Keratinocyte (primary cell): ENCODE data around the gene CHST1. TPM values are rescaled to one million over a fixed set of nuclear protein-coding genes. Genes with fewer than 3 reads are reported as not detected.

Source experiments
- DNase-seq: peaks from one replicate; pipeline ENCODE4 v3.0.0-alpha.2; 2011; ENCODE audit warnings: low read depth, missing footprints, low spot score
- FAIRE-seq: peaks from 2 replicates; lab custom pipeline; 2011; peaks lifted over from hg19 to GRCh38; lab: Jason Lieb, UNC
- H2AFZ ChIP-seq: 2 replicates; pipeline ENCODE4 v1.6.0; 2012; ENCODE audit warnings: low read length, control low read depth, inconsistent platforms; ENCODE audit not compliant: control insufficient read depth
- H3K27ac ChIP-seq: 2 replicates; pipeline ENCODE4 v1.5.1; 2011; ENCODE audit warnings: low read length; ENCODE audit not compliant: control insufficient read depth, insufficient read depth
- H3K27me3 ChIP-seq: 3 replicates; pipeline ENCODE4 v1.6.0; 2011; ENCODE audit warnings: low read length; ENCODE audit not compliant: control insufficient read depth, insufficient read depth; ENCODE audit errors: extremely low read depth
- H3K36me3 ChIP-seq, 2 experiments: 2 replicates in 1 of 2; 3 replicates in 1 of 2; pipeline ENCODE4 v1.5.1; 2011; ENCODE audit warnings: low read length in 2 of 2, mild to moderate bottlenecking in 1 of 2; ENCODE audit not compliant: control insufficient read depth in 2 of 2, insufficient read depth in 2 of 2; ENCODE audit errors: extremely low read depth in 1 of 2
- H3K4me1 ChIP-seq: 3 replicates; pipeline ENCODE4 v1.5.1; 2011; ENCODE audit warnings: low read length; ENCODE audit not compliant: control insufficient read depth, insufficient read depth; ENCODE audit errors: extremely low read depth
- H3K4me2 ChIP-seq: 3 replicates; pipeline ENCODE4 v1.6.0; 2011; ENCODE audit warnings: low read depth, low read length; ENCODE audit not compliant: control insufficient read depth, insufficient read depth; ENCODE audit errors: extremely low read depth
- H3K4me3 ChIP-seq, 3 experiments: fragments of 200-600 bp in 1 of 3; sonication (generic) in 1 of 3; 2 replicates in 2 of 3; 3 replicates in 1 of 3; pipeline ENCODE4 v1.5.1; 2011 to 2016; ENCODE audit warnings: low read length in 3 of 3, mild to moderate bottlenecking in 3 of 3, control low read depth in 2 of 3, inconsistent platforms in 1 of 3, low read depth in 1 of 3, mixed read lengths in 1 of 3, mixed run types in 1 of 3, moderate library complexity in 1 of 3; ENCODE audit not compliant: control insufficient read depth in 2 of 3, insufficient read depth in 2 of 3; ENCODE audit errors: extremely low read depth in 1 of 3
- H3K79me2 ChIP-seq: 2 replicates; pipeline ENCODE4 v1.6.0; 2012; ENCODE audit warnings: low read length; ENCODE audit not compliant: control insufficient read depth, insufficient read depth
- H3K9ac ChIP-seq: 3 replicates; pipeline ENCODE4 v1.6.0; 2011; ENCODE audit warnings: low read length; ENCODE audit not compliant: control insufficient read depth, insufficient read depth; ENCODE audit errors: extremely low read depth
- H3K9me1 ChIP-seq: 3 replicates; pipeline ENCODE4 v1.6.0; 2011; ENCODE audit warnings: low read length; ENCODE audit not compliant: control insufficient read depth, insufficient read depth; ENCODE audit errors: extremely low read depth
- H3K9me3 ChIP-seq: 2 replicates; pipeline ENCODE4 v1.5.1; 2012; ENCODE audit warnings: low read depth, low read length; ENCODE audit not compliant: control insufficient read depth
- H4K20me1 ChIP-seq: 3 replicates; pipeline ENCODE4 v1.6.0; 2011; ENCODE audit warnings: low read length; ENCODE audit not compliant: control insufficient read depth, insufficient read depth; ENCODE audit errors: extremely low read depth
- EZH2 ChIP-seq: IDR thresholded peaks from one replicate; pipeline ENCODE4 v1.6.1; 2012; ENCODE audit warnings: inconsistent platforms, mild to moderate bottlenecking, low read length, moderate library complexity
- dilution Hi-C: fragments of 300-500 bp; cut with MboI; formaldehyde crosslinking; loops from one replicate; pipeline ENCODE4 v1.7.0; 2020; ENCODE audit warnings: low sequenced_read_pairs; ENCODE audit not compliant: extremely low pct_ligation_motif_present
- polyA plus RNA-seq, 5 experiments: library from polyadenylated mRNA; depleted of rRNA in 3 of 5; stranded (reverse) in 3 of 5; stranded (forward) in 1 of 5; unstranded in 1 of 5; fragments of >200 nt; gene quantifications; 1 replicate in 1 of 5; 2 replicates in 3 of 5; 3 replicates in 1 of 5; pipeline versions ENCODE4 v1.2.1 to v1.2.3, GENCODE V29; 2011 to 2012; ENCODE audit warnings: missing spikeins in 2 of 5, low read depth in 1 of 5, low replicate concordance in 1 of 5
- TF ChIP-seq, protein P1 (sequence below), 3 experiments: IDR thresholded peaks in 1 of 3; conservative IDR thresholded peaks in 1 of 3; optimal IDR thresholded peaks in 1 of 3; 2 replicates in 2 of 3; 3 replicates in 1 of 3; pipeline versions ENCODE3 to v1.5.1; 2011; ENCODE audit warnings: low read length in 3 of 3, mild to moderate bottlenecking in 3 of 3, moderate library complexity in 2 of 3, control low read depth in 1 of 3, inconsistent platforms in 1 of 3; ENCODE audit not compliant: insufficient read depth in 2 of 3; ENCODE audit errors: extremely low read depth in 1 of 3

CHST1 gene
- polyA plus RNA-seq, 1 donor (not counting 4 experiments of a cell fraction or from before 2014, with no cell fraction given), result not detected

DNA sequence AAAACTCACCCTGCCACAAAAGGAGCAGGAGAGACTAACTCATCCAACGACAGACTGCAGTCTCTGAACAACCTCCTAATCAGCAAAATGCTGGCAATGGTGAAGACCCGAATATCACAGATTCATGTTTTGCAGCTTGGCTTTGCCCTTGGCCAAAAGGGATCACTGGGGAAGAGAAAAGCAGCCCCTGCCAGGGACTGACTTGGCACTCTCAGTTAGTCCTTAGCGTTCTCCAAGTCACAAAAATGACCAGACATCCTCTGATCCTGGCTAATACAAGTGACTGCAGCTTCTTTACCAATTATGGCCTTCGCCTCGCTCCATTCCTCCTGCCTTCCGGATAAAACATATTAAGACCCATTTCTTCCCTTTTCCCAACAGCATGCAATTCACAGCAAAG, 22.4 kb upstream of the CHST1 start:
- no peak overlapping the region for H3K4me2 ChIP-seq
- H2AFZ ChIP-seq, result no peak overlapping the region
- H3K36me3 ChIP-seq, result no peaks in the 10 kb centered on the region
- no peak for FAIRE-seq
- no peak overlapping the region for H3K27ac ChIP-seq
- no peak overlapping the region for H3K4me3 ChIP-seq
- H3K9me3 ChIP-seq, result no peaks in the 10 kb centered on the region
- DNase-seq, result no peak
- TF ChIP-seq, protein P1, sequence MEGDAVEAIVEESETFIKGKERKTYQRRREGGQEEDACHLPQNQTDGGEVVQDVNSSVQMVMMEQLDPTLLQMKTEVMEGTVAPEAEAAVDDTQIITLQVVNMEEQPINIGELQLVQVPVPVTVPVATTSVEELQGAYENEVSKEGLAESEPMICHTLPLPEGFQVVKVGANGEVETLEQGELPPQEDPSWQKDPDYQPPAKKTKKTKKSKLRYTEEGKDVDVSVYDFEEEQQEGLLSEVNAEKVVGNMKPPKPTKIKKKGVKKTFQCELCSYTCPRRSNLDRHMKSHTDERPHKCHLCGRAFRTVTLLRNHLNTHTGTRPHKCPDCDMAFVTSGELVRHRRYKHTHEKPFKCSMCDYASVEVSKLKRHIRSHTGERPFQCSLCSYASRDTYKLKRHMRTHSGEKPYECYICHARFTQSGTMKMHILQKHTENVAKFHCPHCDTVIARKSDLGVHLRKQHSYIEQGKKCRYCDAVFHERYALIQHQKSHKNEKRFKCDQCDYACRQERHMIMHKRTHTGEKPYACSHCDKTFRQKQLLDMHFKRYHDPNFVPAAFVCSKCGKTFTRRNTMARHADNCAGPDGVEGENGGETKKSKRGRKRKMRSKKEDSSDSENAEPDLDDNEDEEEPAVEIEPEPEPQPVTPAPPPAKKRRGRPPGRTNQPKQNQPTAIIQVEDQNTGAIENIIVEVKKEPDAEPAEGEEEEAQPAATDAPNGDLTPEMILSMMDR (optimal IDR thresholded peaks at IDR 0.05 in 1 of 3, IDR thresholded peaks at IDR 0.05 in 1 of 3, conservative IDR thresholded peaks at IDR 0.05 in 1 of 3; ENCODE audit: extremely low read depth in 1 of 3, insufficient read depth in 2 of 3, low read length in 3 of 3), result no peak
- no peak for TF ChIP-seq EZH2
- H4K20me1 ChIP-seq, result no peaks in the 10 kb centered on the region
- no peaks in the 10 kb centered on the region for H3K4me1 ChIP-seq
- H3K9ac ChIP-seq, result no peak overlapping the region
- no peaks in the 10 kb centered on the region for H3K79me2 ChIP-seq
- dilution Hi-C loops, result no loop called here
- H3K9me1 ChIP-seq, result no peaks in the 10 kb centered on the region
- H3K27me3 ChIP-seq, result peaks cover 3% of the 10 kb centered on the region

DNA sequence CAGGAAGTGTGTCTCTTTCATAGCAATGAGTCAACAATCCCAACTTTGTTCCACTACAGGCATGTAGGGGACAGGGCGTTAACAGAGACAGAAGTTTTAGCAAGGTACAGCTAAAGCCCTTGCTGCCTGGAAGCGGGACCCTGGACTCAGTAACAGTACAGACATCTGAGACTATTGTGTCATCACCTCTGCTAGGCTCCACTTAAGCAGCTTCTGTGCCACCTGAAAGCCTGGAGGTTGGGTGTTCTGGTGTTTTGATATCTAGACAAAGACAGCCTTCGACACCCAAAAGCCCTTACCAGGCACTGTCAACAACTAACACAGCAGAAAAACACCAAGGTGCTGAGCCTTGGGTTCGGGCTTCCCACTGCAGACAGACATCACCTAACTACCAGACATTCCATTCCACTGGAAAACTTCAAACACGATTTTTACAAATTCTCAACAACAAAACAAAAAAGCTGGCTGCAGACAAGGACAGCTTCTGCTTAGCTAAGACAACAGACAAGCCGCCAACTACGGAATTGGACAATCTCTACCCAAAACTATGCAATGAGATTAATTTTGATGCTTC, 20.6 kb upstream of the CHST1 start:
- H3K4me3 ChIP-seq, result no peak overlapping the region
- no peak for DNase-seq
- no peak for FAIRE-seq
- no peaks in the 10 kb centered on the region for H3K79me2 ChIP-seq
- no peaks in the 10 kb centered on the region for H3K9me3 ChIP-seq
- H3K4me1 ChIP-seq, result no peaks in the 10 kb centered on the region
- H3K36me3 ChIP-seq, result no peaks in the 10 kb centered on the region
- peaks cover 3% of the 10 kb centered on the region for H3K27me3 ChIP-seq
- TF ChIP-seq EZH2, result no peak
- TF ChIP-seq, protein P1 (optimal IDR thresholded peaks at IDR 0.05 in 1 of 3, IDR thresholded peaks at IDR 0.05 in 1 of 3, conservative IDR thresholded peaks at IDR 0.05 in 1 of 3; ENCODE audit: extremely low read depth in 1 of 3, insufficient read depth in 2 of 3, low read length in 3 of 3), result no peak
- no peak overlapping the region for H3K27ac ChIP-seq
- H2AFZ ChIP-seq, result no peak overlapping the region
- no peak overlapping the region for H3K4me2 ChIP-seq
- H4K20me1 ChIP-seq, result no peaks in the 10 kb centered on the region
- dilution Hi-C loops, result no loop called here
- H3K9me1 ChIP-seq, result no peaks in the 10 kb centered on the region
- H3K9ac ChIP-seq, result no peak overlapping the region
